T-helper 1 cell treated with Interleukin-12 subunit alpha and Interleukin-12 subunit beta and Interleukin-4 antibody, amounts not matched to agents 30 ng/mL and 1 ng/mL, for 36 hours (primary cell): Measurements from ENCODE around the gene LILRA5. TPM values are rescaled to one million over a fixed set of nuclear protein-coding genes. Genes with fewer than 3 reads are reported as not detected.
"Not testable (repeated sequence)": the region's sequence is repeated elsewhere in the genome, so short reads cannot be mapped to it uniquely, and the experiment has no call there.

Source experiments
- intact Hi-C: fragments of 100-400 bp; cut with micrococcal nuclease; formaldehyde crosslinking; loops from one replicate; pipeline ENCODE4 v1.15.1; 2024
- total RNA-seq: library from RNA; stranded (reverse); gene quantifications from 2 replicates; pipeline ENCODE4 v1.2.3, GENCODE V29; 2022

The LILRA5 gene
- total RNA-seq, 1 donor from 2014 or later, result not detected

DNA sequence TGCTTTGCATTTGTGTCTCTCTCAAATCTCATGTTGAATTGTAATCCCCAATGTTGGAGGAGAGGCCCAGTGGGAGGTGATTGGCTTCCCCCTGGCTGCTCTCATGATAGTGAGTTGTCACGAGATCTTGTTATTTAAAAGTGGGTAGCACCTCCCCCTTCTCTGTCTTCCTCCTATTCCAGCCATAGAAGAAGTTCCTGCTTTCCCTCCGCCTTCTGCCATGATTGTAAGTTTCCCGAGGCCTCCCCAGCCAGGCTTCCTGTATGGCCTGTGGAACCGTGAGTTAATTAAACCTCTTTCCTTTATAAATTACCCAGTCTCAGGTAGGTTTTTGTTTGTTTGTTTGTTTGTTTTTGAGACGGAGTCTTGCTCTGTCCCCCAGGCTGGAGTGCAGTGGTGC, 22.2 kb upstream of the LILRA5 start:
- intact Hi-C loops, result no loop called here

DNA sequence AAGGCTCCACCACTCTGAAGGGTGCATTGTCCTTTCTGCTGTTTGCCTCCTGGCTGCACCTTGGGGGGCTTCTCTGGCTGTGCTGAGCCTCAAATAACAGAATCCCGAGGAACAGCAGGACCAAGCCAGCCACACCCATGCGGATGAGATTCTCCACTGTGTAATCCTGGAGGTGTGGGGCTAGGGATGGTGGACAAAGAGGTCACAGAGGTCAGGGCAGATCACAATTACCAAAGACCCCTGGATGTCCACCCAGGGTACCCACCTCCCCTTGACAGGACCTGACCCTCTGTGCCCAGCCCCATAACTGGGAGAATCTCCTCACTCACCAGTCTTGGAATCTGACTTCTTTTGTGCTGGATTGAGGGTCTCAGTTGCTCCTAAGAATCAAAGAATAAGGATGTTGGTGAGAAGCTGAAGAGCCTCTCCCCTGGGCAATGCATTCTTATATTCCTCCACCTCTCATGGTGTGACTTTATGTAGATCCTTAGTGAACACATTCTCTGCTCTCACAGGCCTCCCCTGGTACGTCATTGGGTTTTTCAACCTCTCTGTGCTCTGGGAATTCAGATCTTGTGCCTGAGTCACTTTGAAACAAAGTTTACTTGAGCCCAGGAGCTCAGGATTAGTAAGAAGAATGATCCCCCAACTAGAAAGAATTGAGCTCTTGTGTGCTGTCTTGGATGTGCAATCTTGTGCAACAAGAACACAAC, 20.8 kb upstream of the LILRA5 start:
- intact Hi-C loops, result no loop called here

- intact Hi-C loops, result no loop called here
Measured at GRCh38 chr19:54332149-54332548, 19.2 kb upstream of the LILRA5 start.

DNA sequence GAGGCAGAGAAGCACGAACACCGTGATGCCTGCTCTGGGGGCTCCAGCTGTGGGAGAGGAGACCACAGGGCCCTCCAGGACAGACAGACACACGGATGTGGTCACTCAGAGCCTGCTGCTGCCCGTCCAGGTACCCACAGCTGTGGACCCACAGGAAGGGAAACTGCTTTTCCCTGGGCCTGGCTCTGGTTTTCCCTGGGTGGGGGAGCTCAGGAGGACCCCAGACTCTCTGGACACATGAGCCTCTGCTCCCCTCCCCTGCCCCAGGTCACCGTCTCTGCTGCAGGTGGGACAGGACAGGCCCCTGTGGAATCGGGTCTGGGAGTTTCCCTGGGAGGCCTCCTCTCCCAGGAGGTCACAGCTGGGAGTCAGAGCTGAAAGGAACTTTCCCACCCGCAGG, 18.7 kb upstream of the LILRA5 start:
- intact Hi-C loops, result no loop called here

DNA sequence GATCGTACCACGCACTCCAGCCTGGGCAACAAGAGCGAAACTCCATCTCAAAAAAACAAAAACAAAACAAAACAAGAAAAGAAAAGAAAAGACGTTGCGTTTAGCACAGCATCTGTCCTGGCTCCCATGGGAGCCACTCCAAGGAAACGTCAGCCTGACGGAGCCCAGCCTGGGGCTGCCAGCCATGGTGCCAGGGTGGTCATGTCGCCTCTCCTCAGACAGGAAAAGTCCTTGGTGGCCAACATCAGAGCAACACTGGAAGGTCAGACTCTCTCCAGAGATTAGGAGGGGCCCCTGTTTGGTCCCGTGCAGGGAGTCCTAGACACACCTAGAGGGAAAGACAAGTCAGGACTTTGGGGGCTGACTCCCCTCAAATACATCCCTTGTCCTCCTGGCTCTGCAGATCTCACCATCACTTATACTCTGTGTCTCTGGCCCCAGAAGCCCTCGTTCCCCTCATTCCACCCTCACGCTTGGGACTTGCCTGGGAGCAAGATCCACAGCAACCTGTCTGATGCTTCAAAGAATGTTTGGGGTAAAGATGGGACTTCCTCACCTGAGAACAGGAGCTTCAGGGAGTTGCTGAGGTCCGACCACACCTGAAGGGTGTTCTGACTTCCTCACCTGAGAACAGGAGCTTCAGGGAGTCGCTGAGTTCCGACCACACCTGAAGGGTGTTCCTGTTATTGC, 16.7 kb upstream of the LILRA5 start:
- intact Hi-C loops, result loop anchor here (5.0 kb wide), 1 partner anchor 118 kb away; the partner anchor contains the start of gene LENG8

GRCh38 chr19:54328781-54329180, 15.8 kb upstream of the LILRA5 start:
- intact Hi-C loops, result loop anchor here (5.0 kb wide), 1 partner anchor 119 kb away; the partner anchor contains the start of gene LENG8

GRCh38 chr19:54325631-54326030, 12.7 kb upstream of the LILRA5 start:
- intact Hi-C loops, result loop anchor here (1.0 to 5.0 kb wide), 3 partner anchors 29 to 122 kb away; partner anchors contain the start of gene LENG8

- intact Hi-C loops, result loop anchor here (1.0 to 5.0 kb wide), 3 partner anchors 29 to 122 kb away; partner anchors contain the start of gene LENG8
Measured at GRCh38 chr19:54325194-54325621, 12.2 kb upstream of the LILRA5 start.

- intact Hi-C loops, result no loop called here
Measured at GRCh38 chr19:54324071-54324470, 11.1 kb upstream of the LILRA5 start.

DNA sequence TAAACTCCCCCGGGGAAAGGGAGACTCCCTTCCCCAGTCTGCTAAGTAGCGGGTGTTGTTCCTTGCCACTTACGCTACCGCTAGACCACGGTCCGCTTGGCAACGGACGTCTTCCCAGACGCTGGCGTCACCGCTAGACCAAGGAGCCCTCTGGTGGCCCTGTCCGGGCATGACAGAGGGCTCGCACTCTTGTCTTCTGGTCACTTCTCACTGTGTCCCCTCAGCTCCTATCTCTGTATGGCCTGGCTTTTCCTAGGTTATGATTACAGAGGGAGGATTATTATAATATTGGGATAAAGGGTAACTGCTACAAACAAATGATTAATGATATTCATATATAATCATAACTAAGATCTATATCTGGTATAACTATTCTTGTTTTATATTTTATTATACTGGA, 10.0 kb upstream of the LILRA5 start:
- intact Hi-C loops, result not testable (repeated sequence)

GRCh38 chr19:54322295-54322694, 9.3 kb upstream of the LILRA5 start:
- intact Hi-C loops, result not testable (repeated sequence)

DNA sequence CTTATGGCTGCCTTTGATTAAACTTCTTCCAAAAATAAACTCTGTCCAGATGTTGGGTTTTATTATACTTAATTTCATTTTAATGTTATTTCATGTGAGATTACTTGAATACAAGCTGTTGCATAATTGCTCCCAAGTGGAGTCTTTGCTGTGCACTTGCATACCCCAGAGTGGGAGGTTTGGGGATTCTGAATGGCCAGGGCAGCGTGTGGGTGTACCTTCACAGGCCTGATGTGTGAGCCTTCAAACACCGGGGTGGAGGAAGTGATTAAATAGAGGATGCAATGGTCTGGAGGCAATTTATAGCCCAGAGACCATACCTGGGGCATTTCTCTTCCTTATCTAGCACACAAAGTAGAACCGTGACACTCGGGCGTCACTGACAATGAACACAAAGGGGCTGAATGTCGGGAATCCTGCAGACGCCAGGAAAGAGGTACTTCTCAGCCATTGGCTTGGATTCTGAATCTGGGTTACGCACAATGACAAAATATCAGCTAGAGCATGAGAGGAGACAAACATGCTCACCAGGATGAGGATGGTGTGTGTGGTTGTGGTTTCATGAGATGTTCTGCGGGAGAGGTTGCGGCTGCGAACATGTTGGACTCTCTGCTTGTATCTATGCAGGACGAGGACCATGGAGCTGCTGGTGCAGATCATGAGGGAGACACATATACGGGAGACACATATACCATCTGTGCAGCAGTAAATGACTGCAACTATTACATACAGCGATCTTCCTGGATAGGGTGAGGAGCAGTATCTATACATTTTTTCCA, 7.1 kb upstream of the LILRA5 start:
- intact Hi-C loops, result no loop called here

DNA sequence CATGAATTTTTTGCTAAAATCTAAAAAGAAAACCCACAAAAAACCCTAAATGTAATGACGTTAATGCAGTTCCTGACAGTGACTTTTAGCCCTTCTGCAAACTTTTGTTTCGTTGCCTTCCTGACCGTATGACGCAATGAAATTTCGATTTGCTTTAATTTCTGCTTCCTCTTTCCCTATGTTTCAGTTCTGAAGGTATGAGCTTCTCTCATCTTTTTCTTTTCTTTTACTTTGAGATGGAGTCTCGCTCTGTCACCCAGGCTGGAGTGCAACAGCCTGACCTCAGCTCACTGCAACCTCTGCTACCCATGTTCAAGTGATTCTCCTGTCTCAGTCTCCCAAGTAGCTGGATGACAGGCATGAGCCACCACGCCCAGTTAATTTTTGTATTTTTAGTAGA, 6.1 kb upstream of the LILRA5 start:
- intact Hi-C loops, result no loop called here

DNA sequence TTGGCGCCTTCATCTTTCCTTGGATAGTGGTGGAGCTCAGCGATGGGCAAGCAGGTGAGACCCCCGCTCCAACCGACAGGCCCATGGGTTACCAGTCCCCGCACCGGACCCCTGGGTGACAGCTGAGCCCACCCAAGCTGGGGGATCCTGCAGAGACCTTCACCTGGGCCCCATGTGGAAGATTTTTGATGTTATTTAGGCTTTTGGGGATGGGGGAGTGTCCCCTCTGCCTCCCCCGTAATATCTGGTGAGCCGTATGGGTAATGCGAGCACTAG, 4.9 kb upstream of the LILRA5 start:
- intact Hi-C loops, result no loop called here

GRCh38 chr19:54317108-54317964, 4.4 kb upstream of the LILRA5 start:
- intact Hi-C loops, result no loop called here

GRCh38 chr19:54316746-54317107, 3.8 kb upstream of the LILRA5 start:
- intact Hi-C loops, result no loop called here

GRCh38 chr19:54315956-54316355, 3.0 kb upstream of the LILRA5 start:
- intact Hi-C loops, result no loop called here

DNA sequence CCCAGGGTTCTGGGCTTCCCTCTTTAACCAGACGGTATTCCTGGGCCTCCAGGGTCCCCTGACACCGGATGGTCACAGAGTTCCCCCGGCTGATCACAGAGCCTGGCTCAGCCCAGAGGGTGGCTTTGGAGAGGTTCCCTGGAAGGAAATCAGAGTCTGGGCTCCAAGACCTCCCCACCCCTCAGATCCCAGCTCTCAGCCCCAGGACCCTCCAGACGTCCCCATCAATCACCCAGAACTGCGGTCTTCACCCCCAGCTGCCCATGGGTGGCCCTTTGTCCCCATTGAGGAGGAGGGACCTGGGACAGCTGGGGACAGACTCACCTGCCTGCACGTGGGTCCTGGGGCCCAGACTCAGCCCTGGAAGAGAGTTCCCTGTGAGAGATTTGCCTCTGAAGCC, 955 bp downstream of the LILRA5 start:
- intact Hi-C loops, result no loop called here

GRCh38 chr19:54311486-54311885, 1.5 kb downstream of the LILRA5 start:
- intact Hi-C loops, result no loop called here

GRCh38 chr19:54310543-54310942, 2.4 kb downstream of the LILRA5 start:
- intact Hi-C loops, result no loop called here

- intact Hi-C loops, result no loop called here
Measured at GRCh38 chr19:54309811-54310210, 3.2 kb downstream of the LILRA5 start.
